PC-9 (cell line): ENCODE data around the gene C1QTNF12. TPM values are rescaled to one million over a fixed set of nuclear protein-coding genes. Genes with fewer than 3 reads are reported as not detected.

Experiments
- BruUV-seq: library from RNA; stranded (reverse); fragments of 400-500 nt; replicated peaks from 2 replicates; lab custom pipeline; 2021; lab: Mats Ljungman, UMichigan
- CTCF ChIA-PET: fragments of 300-600 bp; sonication (Branson Sonifier 250); formaldehyde crosslinking; loops from one replicate; lab custom pipeline; 2022; ENCODE audit warnings: antibody characterized with exemption; lab: Charles Lee
- POLR2A ChIA-PET: fragments of 300-600 bp; sonication (Branson Sonifier 250); formaldehyde crosslinking; loops from one replicate; lab custom pipeline; 2022; ENCODE audit warnings: antibody characterized with exemption; ENCODE audit not compliant: unreplicated experiment; lab: Charles Lee
- DNase-seq, 2 experiments: peaks; one replicate each; pipeline versions ENCODE4 v3.0.0 to v3.0.0-alpha.2; 2015 to 2022; ENCODE audit warnings: mixed read lengths in 1 of 2
- H2AFZ ChIP-seq: fragments of 200-600 bp; sonication (generic); 2 replicates; pipeline ENCODE4 v1.8.1; 2017; ENCODE audit warnings: antibody characterized with exemption
- H3F3A ChIP-seq: fragments of 200-600 bp; sonication (generic); 2 replicates; pipeline ENCODE4 v1.8.1; 2017; ENCODE audit warnings: antibody characterized with exemption, mild to moderate bottlenecking, low read depth; ENCODE audit not compliant: insufficient read depth
- H3K27ac ChIP-seq: fragments of 200-600 bp; sonication (generic); 2 replicates; pipeline ENCODE4 v1.6.1; 2016; ENCODE audit warnings: mixed run types
- H3K27me3 ChIP-seq: fragments of 200-600 bp; sonication (generic); 2 replicates; pipeline ENCODE4 v1.6.1; 2016; ENCODE audit warnings: low read depth, mixed run types; ENCODE audit not compliant: insufficient read depth
- H3K36me3 ChIP-seq: fragments of 200-600 bp; sonication (generic); 2 replicates; pipeline ENCODE4 v1.6.1; 2016; ENCODE audit warnings: low read depth, mixed run types
- H3K4me1 ChIP-seq: fragments of 200-600 bp; sonication (generic); replicated peaks from 2 replicates; pipeline ENCODE4 v1.6.1; 2016; ENCODE audit warnings: mixed run types; ENCODE audit not compliant: insufficient read depth
- H3K4me2 ChIP-seq: fragments of 200-600 bp; sonication (generic); 2 replicates; pipeline ENCODE4 v1.6.1; 2017; ENCODE audit warnings: mixed run types
- H3K4me3 ChIP-seq: fragments of 200-600 bp; sonication (generic); 2 replicates; pipeline ENCODE4 v1.6.1; 2016; ENCODE audit warnings: mixed run types
- H3K79me2 ChIP-seq: fragments of 200-600 bp; sonication (generic); 2 replicates; pipeline ENCODE4 v1.6.1; 2017; ENCODE audit warnings: low read depth, mixed run types
- H3K9me2 ChIP-seq: fragments of 200-600 bp; sonication (generic); 2 replicates; pipeline ENCODE4 v1.8.1; 2017; ENCODE audit warnings: mild to moderate bottlenecking; ENCODE audit not compliant: insufficient read depth
- H3K9me3 ChIP-seq: fragments of 200-600 bp; sonication (generic); 2 replicates; pipeline ENCODE4 v1.8.1; 2016; ENCODE audit warnings: low read depth; ENCODE audit not compliant: insufficient read depth
- H4K20me1 ChIP-seq: fragments of 200-600 bp; sonication (generic); 2 replicates; pipeline ENCODE4 v1.8.1; 2017; ENCODE audit not compliant: insufficient read depth
- EZH2 ChIP-seq: fragments of 200-600 bp; sonication (generic); IDR thresholded peaks from 2 replicates; pipeline ENCODE4 v1.8.0; 2017; ENCODE audit warnings: antibody characterized with exemption, low read depth
- intact Hi-C: fragments of 100-400 bp; cut with micrococcal nuclease; formaldehyde crosslinking; loops from one replicate; pipeline ENCODE4 v1.10.0; 2022; ENCODE audit not compliant: unreplicated experiment
- total RNA-seq: library from RNA; stranded (reverse); gene quantifications from 2 replicates; pipeline ENCODE4 v1.2.3, GENCODE V29; 2021
- TF ChIP-seq, protein P1 (sequence below): fragments of 200-600 bp; sonication (generic); conservative IDR thresholded peaks from 2 replicates; pipeline ENCODE4 v1.6.1; 2017; ENCODE audit warnings: mixed run types, antibody characterized with exemption, mild to moderate bottlenecking, moderate library complexity

The C1QTNF12 gene
- total RNA-seq, 1 experiment from 2014 or later: 5.2 TPM

DNA sequence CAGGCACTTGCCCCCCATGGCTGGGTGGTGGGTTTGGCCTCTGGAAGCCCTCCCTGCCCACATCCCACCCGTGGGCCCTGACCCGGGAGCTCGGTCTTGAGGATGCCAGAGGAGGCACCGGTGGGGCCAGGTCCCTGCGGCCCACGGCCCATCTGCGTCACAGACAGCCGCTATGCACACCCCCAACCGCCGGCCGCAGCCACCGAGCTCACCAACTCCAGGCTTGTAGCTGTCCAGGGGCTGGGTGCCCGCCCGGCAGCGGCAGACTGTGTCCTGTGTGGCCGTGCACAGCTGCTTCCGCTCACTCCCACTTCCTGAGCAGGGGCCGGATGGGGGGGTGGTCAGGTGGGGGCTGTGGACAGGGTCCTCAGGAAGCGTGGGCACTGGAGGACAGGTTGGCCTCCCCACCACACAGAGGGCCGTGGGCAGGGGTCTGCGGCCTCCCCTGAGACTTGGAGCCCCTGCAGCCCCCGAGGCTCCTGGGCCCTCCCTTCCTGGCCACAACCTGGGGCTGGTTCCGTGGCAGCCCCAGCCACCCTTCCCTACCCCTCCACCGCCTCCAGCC lies 33.7 kb downstream of the C1QTNF12 start:
- ChIA-PET CTCF (no interaction called here), POLR2A (no interaction called here)
- TF ChIP-seq, protein P1, sequence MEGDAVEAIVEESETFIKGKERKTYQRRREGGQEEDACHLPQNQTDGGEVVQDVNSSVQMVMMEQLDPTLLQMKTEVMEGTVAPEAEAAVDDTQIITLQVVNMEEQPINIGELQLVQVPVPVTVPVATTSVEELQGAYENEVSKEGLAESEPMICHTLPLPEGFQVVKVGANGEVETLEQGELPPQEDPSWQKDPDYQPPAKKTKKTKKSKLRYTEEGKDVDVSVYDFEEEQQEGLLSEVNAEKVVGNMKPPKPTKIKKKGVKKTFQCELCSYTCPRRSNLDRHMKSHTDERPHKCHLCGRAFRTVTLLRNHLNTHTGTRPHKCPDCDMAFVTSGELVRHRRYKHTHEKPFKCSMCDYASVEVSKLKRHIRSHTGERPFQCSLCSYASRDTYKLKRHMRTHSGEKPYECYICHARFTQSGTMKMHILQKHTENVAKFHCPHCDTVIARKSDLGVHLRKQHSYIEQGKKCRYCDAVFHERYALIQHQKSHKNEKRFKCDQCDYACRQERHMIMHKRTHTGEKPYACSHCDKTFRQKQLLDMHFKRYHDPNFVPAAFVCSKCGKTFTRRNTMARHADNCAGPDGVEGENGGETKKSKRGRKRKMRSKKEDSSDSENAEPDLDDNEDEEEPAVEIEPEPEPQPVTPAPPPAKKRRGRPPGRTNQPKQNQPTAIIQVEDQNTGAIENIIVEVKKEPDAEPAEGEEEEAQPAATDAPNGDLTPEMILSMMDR: no peak
- no peak for TF ChIP-seq EZH2
- Histone ChIP-seq H3K4me1 (peaks cover 8% of the 10 kb centered on the region), H3K9me2 (no peaks in the 10 kb centered on the region), H3K27ac (no peak overlapping the region), H3K79me2 (no peaks in the 10 kb centered on the region), H3K4me3 (no peak overlapping the region), H3K9me3 (no peaks in the 10 kb centered on the region), H3F3A (peaks cover under 1% of the 10 kb centered on the region; the same call in 1 of the 2 replicates), H3K36me3 (no peaks in the 10 kb centered on the region), H3K27me3 (no peaks in the 10 kb centered on the region), H3K4me2 (no peak overlapping the region), H2AFZ (no peak overlapping the region), H4K20me1 (0 out of 2 replicates have a peak, but pooled peaks cover 4% of the 10 kb centered on the region)
- intact Hi-C loops: no loop called here
- DNase-seq: no peak
- no TSS peak for BruUV-seq

DNA sequence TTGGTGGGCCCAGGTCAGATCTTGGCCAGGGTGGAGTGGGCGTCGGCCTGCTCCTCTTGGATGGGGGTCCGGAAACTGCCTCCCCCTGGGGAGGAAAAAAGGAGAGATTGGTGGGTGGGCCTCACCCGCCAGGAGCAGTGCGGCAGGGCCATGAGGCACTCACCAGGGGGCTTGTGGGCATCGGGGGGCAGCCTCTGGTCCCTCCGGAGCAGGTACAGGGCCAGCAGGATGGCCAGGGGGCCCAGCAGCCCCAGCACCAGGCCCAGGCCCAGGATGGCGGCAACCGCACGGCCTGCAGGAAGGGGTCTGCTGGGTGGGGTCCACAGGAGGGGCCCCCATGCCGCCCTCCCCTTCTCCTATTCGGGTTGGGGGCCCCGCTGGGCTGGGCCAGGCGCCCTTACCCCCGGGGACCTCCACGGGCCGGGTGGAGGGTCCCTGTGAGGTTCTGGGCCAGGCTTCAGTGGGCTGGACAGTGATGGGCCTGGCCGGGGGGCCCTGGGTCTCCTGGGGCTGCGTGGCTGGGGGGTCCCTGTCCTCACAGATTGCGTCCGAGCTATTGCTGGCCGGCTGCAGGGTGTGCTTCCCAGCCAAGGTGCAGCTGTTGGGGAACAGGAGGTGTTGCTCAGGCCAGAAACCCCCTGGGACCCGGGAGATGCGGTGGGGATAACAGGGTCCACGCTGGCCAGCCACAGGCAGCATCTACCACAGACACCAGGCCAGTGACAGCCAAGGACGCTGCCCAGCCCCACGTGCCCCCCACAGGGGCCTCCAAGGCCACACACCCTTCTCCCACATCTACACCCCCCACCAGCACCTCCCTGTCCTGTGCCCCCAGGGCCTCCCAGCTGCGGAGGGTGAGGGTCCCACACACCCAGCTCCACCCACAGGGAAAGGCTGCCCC lies 34.7 kb downstream of the C1QTNF12 start:
- 0 out of 2 replicates have a peak, but pooled peaks cover 4% of the 10 kb centered on the region for H4K20me1 ChIP-seq
- no TSS peak for BruUV-seq
- H3K9me2 ChIP-seq: no peaks in the 10 kb centered on the region
- peaks cover 11% of the 10 kb centered on the region for H3K4me1 ChIP-seq
- POLR2A ChIA-PET: no interaction called here
- intact Hi-C loops: no loop called here
- no peaks in the 10 kb centered on the region for H3K9me3 ChIP-seq
- H3F3A ChIP-seq: peaks cover 7% of the 10 kb centered on the region; the same call in 1 of the 2 replicates
- H3K4me3 ChIP-seq: no peak overlapping the region
- H3K27me3 ChIP-seq: no peaks in the 10 kb centered on the region
- no peak overlapping the region for H3K27ac ChIP-seq
- CTCF ChIA-PET: no interaction called here
- no peaks in the 10 kb centered on the region for H3K79me2 ChIP-seq
- H2AFZ ChIP-seq: no peak overlapping the region
- no peak for TF ChIP-seq EZH2
- TF ChIP-seq, protein P1: no peak
- no peak overlapping the region for H3K4me2 ChIP-seq
- DNase-seq: no peak
- H3K36me3 ChIP-seq: no peaks in the 10 kb centered on the region

DNA sequence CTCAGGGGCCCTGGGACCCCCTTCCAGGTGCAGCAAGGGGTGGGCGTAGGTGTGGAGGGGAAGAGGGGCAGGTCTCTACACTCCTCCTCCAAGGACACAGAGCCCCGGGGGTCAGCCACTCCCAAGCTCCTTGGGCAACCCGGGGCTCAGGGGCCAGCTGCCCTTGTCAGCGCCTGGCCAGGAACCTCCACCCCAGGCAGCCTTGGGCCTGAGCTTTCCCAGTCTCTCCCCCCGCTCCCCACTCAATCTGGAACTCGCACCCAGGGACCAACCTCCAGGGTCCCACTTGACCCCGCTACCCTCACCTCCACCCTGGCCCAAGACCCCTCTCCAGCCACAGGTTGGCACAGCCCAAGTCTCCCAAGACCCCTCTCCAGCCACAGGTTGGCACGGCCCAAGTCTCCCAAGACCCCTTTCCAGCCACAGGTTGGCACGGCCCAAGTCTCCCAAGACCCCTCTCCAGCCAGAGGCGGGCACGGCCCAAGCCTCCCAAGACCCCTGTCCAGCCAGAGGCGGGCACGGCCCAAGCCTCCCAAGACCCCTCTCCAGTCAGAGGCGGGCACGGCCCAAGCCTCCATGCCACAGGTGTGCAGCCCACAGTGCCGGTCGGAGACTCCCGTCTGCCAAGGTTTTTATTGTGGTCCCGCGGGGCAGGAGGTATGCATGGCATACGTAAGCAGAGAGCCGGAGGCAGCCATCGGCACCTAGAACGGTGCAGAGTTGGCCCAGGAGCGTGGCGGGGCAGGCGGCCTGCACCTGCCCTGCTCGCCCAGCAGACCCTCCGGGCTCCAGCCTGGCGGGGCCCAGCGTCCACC lies 35.6 kb downstream of the C1QTNF12 start:
- Histone ChIP-seq H3K9me3 (no peaks in the 10 kb centered on the region), H3F3A (peaks cover 7% of the 10 kb centered on the region; the same call in 1 of the 2 replicates), H4K20me1 (0 out of 2 replicates have a peak, but pooled peaks cover 4% of the 10 kb centered on the region), H2AFZ (no peak overlapping the region), H3K9me2 (no peaks in the 10 kb centered on the region), H3K4me3 (no peak overlapping the region), H3K4me1 (peaks cover 11% of the 10 kb centered on the region), H3K27ac (no peak overlapping the region), H3K27me3 (no peaks in the 10 kb centered on the region), H3K4me2 (no peak overlapping the region), H3K79me2 (no peaks in the 10 kb centered on the region), H3K36me3 (no peaks in the 10 kb centered on the region)
- no peak for DNase-seq
- CTCF ChIA-PET: no interaction called here
- no peak for TF ChIP-seq EZH2
- no TSS peak for BruUV-seq
- intact Hi-C loops: no loop called here
- POLR2A ChIA-PET: no interaction called here
